ENCODE measurements around the gene TMEM140. TPM values are rescaled to one million over a fixed set of nuclear protein-coding genes. Genes with fewer than 3 reads are reported as not detected.

Gene TMEM140
- total and polyA plus RNA-seq, 9 of the 15 experiments (the other 6 are each of a cell fraction or from before 2014, with no cell fraction given) = 0.03 to 0.82 (median 0.23) TPM

GRCh38 chr7:135170274-135170997 lies 22.6 kb downstream of the TMEM140 start, which contains the start of gene CYREN (continued):
- TF ChIP-seq, protein P1, sequence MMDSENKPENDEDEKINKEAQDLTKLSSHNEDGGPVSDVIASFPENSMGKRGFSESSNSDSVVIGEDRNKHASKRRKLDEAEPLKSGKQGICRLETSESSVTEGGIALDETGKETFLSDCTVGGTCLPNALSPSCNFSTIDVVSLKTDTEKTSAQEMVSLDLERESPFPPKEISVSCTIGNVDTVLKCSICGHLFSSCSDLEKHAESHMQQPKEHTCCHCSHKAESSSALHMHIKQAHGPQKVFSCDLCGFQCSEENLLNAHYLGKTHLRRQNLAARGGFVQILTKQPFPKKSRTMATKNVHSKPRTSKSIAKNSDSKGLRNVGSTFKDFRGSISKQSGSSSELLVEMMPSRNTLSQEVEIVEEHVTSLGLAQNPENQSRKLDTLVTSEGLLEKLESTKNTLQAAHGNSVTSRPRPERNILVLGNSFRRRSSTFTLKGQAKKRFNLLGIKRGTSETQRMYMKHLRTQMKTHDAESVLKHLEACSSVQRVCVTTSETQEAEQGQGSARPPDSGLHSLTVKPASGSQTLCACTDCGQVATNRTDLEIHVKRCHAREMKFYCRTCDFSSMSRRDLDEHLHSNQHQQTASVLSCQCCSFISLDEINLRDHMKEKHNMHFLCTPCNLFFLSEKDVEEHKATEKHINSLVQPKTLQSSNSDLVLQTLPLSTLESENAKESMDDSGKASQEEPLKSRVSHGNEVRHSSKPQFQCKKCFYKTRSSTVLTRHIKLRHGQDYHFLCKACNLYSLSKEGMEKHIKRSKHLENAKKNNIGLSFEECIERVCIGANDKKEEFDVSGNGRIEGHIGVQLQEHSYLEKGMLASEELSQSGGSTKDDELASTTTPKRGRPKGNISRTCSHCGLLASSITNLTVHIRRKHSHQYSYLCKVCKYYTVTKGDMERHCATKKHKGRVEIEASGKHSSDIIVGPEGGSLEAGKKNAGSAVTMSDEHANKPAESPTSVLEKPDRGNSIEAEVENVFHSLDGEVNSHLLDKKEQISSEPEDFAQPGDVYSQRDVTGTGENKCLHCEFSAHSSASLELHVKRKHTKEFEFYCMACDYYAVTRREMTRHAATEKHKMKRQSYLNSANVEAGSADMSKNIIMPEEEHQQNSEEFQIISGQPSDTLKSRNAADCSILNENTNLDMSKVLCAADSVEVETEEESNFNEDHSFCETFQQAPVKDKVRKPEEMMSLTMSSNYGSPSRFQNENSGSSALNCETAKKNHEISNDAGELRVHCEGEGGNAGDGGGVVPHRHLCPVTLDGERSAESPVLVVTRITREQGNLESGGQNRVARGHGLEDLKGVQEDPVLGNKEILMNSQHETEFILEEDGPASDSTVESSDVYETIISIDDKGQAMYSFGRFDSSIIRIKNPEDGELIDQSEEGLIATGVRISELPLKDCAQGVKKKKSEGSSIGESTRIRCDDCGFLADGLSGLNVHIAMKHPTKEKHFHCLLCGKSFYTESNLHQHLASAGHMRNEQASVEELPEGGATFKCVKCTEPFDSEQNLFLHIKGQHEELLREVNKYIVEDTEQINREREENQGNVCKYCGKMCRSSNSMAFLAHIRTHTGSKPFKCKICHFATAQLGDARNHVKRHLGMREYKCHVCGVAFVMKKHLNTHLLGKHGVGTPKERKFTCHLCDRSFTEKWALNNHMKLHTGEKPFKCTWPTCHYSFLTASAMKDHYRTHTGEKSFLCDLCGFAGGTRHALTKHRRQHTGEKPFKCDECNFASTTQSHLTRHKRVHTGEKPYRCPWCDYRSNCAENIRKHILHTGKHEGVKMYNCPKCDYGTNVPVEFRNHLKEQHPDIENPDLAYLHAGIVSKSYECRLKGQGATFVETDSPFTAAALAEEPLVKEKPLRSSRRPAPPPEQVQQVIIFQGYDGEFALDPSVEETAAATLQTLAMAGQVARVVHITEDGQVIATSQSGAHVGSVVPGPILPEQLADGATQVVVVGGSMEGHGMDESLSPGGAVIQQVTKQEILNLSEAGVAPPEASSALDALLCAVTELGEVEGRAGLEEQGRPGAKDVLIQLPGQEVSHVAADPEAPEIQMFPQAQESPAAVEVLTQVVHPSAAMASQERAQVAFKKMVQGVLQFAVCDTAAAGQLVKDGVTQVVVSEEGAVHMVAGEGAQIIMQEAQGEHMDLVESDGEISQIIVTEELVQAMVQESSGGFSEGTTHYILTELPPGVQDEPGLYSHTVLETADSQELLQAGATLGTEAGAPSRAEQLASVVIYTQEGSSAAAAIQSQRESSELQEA (IDR thresholded peaks at IDR 0.05; ENCODE audit: low read depth) = no peak
- TF ChIP-seq TGIF2 (CRISPR knock-in tag; IDR thresholded peaks at IDR 0.05) (peak; percentile 16; the same call in 1 of the 2 replicates), ZNF263 (CRISPR knock-in tag; IDR thresholded peaks at IDR 0.05; ENCODE audit: borderline replicate concordance) (peak; percentile 62; the same call in 1 of the 2 replicates), ZFP1 (CRISPR knock-in tag; IDR thresholded peaks at IDR 0.05) (peak; percentile 48; the same call in 1 of the 2 replicates), ZNF224 (CRISPR knock-in tag; IDR thresholded peaks at IDR 0.05) (0 out of 2 replicates have a peak, but pooled peaks have one; percentile 73), ZNF121 (CRISPR knock-in tag; conservative IDR thresholded peaks at IDR 0.05) (no peak), ZNF143 (CRISPR knock-in tag; IDR thresholded peaks at IDR 0.05) (peak; percentile 54; the same call in 1 of the 2 replicates), TCF7 (IDR thresholded peaks at IDR 0.05; ENCODE audit: borderline replicate concordance) (peak; percentile 44; the same call in 1 of the 2 replicates), ZNF197 (CRISPR knock-in tag; IDR thresholded peaks at IDR 0.05; ENCODE audit: low read depth) (peak; percentile 90), ARID3B (CRISPR knock-in tag; IDR thresholded peaks at IDR 0.05; ENCODE audit: borderline replicate concordance) (no peak), KDM2B (CRISPR knock-in tag; IDR thresholded peaks at IDR 0.05) (no peak), SFPQ (IDR thresholded peaks at IDR 0.05; ENCODE audit: low read depth, low read length) (no peak), ZBED1 (IDR thresholded peaks at IDR 0.05) (peak; percentile 76)
- TF ChIP-seq, protein P2, sequence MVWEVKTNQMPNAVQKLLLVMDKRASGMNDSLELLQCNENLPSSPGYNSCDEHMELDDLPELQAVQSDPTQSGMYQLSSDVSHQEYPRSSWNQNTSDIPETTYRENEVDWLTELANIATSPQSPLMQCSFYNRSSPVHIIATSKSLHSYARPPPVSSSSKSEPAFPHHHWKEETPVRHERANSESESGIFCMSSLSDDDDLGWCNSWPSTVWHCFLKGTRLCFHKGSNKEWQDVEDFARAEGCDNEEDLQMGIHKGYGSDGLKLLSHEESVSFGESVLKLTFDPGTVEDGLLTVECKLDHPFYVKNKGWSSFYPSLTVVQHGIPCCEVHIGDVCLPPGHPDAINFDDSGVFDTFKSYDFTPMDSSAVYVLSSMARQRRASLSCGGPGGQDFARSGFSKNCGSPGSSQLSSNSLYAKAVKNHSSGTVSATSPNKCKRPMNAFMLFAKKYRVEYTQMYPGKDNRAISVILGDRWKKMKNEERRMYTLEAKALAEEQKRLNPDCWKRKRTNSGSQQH (CRISPR knock-in tag; IDR thresholded peaks at IDR 0.05) = peak; percentile 82; the same call in 1 of the 2 replicates

All from K562 (cell line).